Transverse colon (tissue), 4 donors: ENCODE results near the gene FAM229B.

Source experiments
- POLR2A ChIP-seq: fragments of 450-650 bp; IDR thresholded peaks from one replicate; pipeline ENCODE4 v1.6.1; 2016; ENCODE audit warnings: antibody characterized with exemption, mild to moderate bottlenecking, moderate library complexity
- POLR2AphosphoS5 ChIP-seq, 3 donors: sonication (generic); formaldehyde crosslinking; IDR thresholded peaks; one replicate each; pipeline ENCODE4 v1.6.1; 2016; ENCODE audit warnings: antibody characterized with exemption in 3 of 3
- TF ChIP-seq, protein P1 (sequence below), 5 experiments: fragments of 200-600 bp in 3 of 5; fragments of 450-650 bp in 2 of 5; sonication (generic) in 3 of 5; IDR thresholded peaks; 1 replicate in 2 of 5; 2 replicates in 3 of 5; pipeline ENCODE4 v1.5.1; 2016 to 2017; ENCODE audit warnings: antibody characterized with exemption in 5 of 5, inconsistent platforms in 3 of 5, mild to moderate bottlenecking in 2 of 5, moderate library complexity in 1 of 5

DNA sequence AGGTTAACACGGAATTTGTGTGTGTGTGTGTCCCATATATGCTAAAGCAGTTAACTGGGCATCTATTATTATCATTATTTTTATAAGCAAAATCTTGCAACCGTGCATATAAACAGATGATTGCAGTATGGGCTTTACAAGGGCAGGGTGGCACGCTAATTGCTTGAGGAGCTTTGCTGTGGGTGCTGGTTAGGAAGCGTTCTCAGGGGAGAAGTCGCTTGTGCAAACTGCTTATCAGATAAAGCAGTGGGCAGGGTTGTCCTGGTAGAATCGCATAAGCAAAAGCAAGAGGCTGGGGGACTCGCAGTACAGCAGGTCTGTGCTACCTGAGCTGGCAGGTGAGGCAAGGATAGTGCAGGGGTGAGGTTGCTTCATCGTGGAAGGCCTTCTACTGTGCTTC is 43.2 kb upstream of the FAM229B start:
- TF ChIP-seq, protein P1, sequence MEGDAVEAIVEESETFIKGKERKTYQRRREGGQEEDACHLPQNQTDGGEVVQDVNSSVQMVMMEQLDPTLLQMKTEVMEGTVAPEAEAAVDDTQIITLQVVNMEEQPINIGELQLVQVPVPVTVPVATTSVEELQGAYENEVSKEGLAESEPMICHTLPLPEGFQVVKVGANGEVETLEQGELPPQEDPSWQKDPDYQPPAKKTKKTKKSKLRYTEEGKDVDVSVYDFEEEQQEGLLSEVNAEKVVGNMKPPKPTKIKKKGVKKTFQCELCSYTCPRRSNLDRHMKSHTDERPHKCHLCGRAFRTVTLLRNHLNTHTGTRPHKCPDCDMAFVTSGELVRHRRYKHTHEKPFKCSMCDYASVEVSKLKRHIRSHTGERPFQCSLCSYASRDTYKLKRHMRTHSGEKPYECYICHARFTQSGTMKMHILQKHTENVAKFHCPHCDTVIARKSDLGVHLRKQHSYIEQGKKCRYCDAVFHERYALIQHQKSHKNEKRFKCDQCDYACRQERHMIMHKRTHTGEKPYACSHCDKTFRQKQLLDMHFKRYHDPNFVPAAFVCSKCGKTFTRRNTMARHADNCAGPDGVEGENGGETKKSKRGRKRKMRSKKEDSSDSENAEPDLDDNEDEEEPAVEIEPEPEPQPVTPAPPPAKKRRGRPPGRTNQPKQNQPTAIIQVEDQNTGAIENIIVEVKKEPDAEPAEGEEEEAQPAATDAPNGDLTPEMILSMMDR (IDR thresholded peaks at IDR 0.05): no peak
- TF ChIP-seq POLR2AphosphoS5 (IDR thresholded peaks at IDR 0.05) (no peak), POLR2A (no peak)
